GM21390 (cell line): ENCODE measurements around the gene CTTNBP2NL.
"Not testable (repeated sequence)": the region's sequence is repeated elsewhere in the genome, so short reads cannot be mapped to it uniquely, and the experiment has no call there.

ENCODE experiments used
- ATAC-seq: cut with Tn5 transposase; IDR thresholded peaks from one replicate; pipeline ENCODE4 v1.9.1; 2021; ENCODE audit not compliant: unreplicated experiment

Gene CTTNBP2NL

GRCh38 chr1:112460615-112461014, 64.6 kb downstream of the CTTNBP2NL start:
- ATAC-seq, result no peak

- no peak for ATAC-seq
Observed at GRCh38 chr1:112461200-112461871, 65.3 kb downstream of the CTTNBP2NL start.

GRCh38 chr1:112462953-112463279, 66.9 kb downstream of the CTTNBP2NL start:
- ATAC-seq, result no peak

GRCh38 chr1:112464501-112464900, 68.5 kb downstream of the CTTNBP2NL start:
- ATAC-seq, result no peak

GRCh38 chr1:112465122-112465521, 69.1 kb downstream of the CTTNBP2NL start:
- no peak for ATAC-seq

GRCh38 chr1:112466078-112466660, 70.2 kb downstream of the CTTNBP2NL start:
- ATAC-seq, result peak; percentile 93

GRCh38 chr1:112470324-112470723, 74.3 kb downstream of the CTTNBP2NL start:
- ATAC-seq, result not testable (repeated sequence)

GRCh38 chr1:112470966-112471365, 75.0 kb downstream of the CTTNBP2NL start:
- no peak for ATAC-seq

GRCh38 chr1:112472142-112472541, 76.1 kb downstream of the CTTNBP2NL start:
- no peak for ATAC-seq

- no peak for ATAC-seq
Observed at GRCh38 chr1:112477550-112477949, 81.5 kb downstream of the CTTNBP2NL start.

- ATAC-seq, result no peak
Observed at GRCh38 chr1:112478314-112478713, 82.3 kb downstream of the CTTNBP2NL start.

- ATAC-seq, result not testable (repeated sequence)
Observed at GRCh38 chr1:112486063-112486462, 90.0 kb downstream of the CTTNBP2NL start.

GRCh38 chr1:112487686-112488085, 91.7 kb downstream of the CTTNBP2NL start:
- not testable (repeated sequence) for ATAC-seq

- no peak for ATAC-seq
Observed at GRCh38 chr1:112488141-112488540, 92.1 kb downstream of the CTTNBP2NL start.

- no peak for ATAC-seq
Observed at GRCh38 chr1:112492076-112492475, 96.1 kb downstream of the CTTNBP2NL start.

GRCh38 chr1:112493351-112493750, 97.3 kb downstream of the CTTNBP2NL start:
- ATAC-seq, result no peak

- no peak for ATAC-seq
Observed at GRCh38 chr1:112496290-112496689, 100.3 kb downstream of the CTTNBP2NL start.

GRCh38 chr1:112501810-112502641, 106.0 kb downstream of the CTTNBP2NL start:
- ATAC-seq, result peak; percentile 72

- ATAC-seq, result no peak
Observed at GRCh38 chr1:112502826-112503225, 106.8 kb downstream of the CTTNBP2NL start.

GRCh38 chr1:112504001-112504660, 108.1 kb downstream of the CTTNBP2NL start:
- no peak for ATAC-seq

GRCh38 chr1:112504661-112505399, 108.8 kb downstream of the CTTNBP2NL start:
- no peak for ATAC-seq
